Measurements from ENCODE around the gene RPA1. TPM values are rescaled to one million over a fixed set of nuclear protein-coding genes. Genes with fewer than 3 reads are reported as not detected.

RPA1 gene
- total and polyA plus RNA-seq, 2 donors (not counting 1 experiment from before 2014, with no cell fraction given) = 22.3 to 55.4 TPM

DNA sequence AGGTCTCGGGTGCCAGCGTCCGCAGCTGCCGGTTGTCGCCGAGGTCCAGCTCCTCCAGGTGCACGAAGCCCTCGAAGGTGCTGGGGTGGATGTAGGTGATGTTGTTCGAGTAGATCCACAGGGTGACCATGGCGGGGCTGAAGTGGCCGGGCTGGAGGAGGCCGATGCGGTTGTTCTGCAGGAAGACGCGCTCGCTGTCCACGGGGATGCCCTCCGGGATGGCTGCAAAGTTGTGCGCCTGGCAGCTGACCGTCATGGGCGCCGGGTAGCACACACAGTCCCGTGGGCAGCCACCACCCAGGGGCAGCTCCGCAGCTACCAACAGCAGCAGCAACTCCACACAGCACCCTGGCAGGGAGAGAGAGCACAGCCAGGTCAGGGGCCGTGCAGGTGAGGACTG is 107.7 kb downstream of the RPA1 start:
- H3K9me3 ChIP-seq (ENCODE audit: control insufficient read depth, insufficient read depth, low read depth, low read length) = no peaks in the 10 kb centered on the region
- H3K4me3 ChIP-seq (replicated peaks in 1 of 4; ENCODE audit: control extremely low read depth in 1 of 4, insufficient read depth in 1 of 4, low read depth in 3 of 4, low read length in 4 of 4) = no peak overlapping the region
- TF ChIP-seq EZH2 (IDR thresholded peaks at IDR 0.05; ENCODE audit: low read length, missing control alignments) (no peak), CTCF (conservative IDR thresholded peaks at IDR 0.05 in 1 of 2, IDR thresholded peaks at IDR 0.05 in 1 of 2; ENCODE audit: low read depth in 1 of 2, low read length in 2 of 2) (no peak)
- no peaks in the 10 kb centered on the region for H3K4me1 ChIP-seq (ENCODE audit: control insufficient read depth, extremely low read depth, insufficient read depth, low read length)
- H3K79me2 ChIP-seq (ENCODE audit: control insufficient read depth, insufficient read depth, low read length) = no peaks in the 10 kb centered on the region
- H3K27ac ChIP-seq (ENCODE audit: insufficient read depth, low read length) = no peak overlapping the region
- H2AFZ ChIP-seq (ENCODE audit: low read length) = no peak overlapping the region
- peaks cover 5% of the 10 kb centered on the region for H3K27me3 ChIP-seq (ENCODE audit: control insufficient read depth, insufficient read depth, low read length)
- H3K9ac ChIP-seq (ENCODE audit: insufficient read depth, low read length) = no peak overlapping the region
- H4K20me1 ChIP-seq (ENCODE audit: control insufficient read depth, extremely low read depth, insufficient read depth, low read length) = no peaks in the 10 kb centered on the region
- no peaks in the 10 kb centered on the region for H3K36me3 ChIP-seq (ENCODE audit: control insufficient read depth, insufficient read depth, low read length)
- H3K4me2 ChIP-seq (ENCODE audit: extremely low read depth, insufficient read depth, low read length) = no peak overlapping the region
- DNase-seq (ENCODE audit: low read depth in 2 of 2) = no peak

DNA sequence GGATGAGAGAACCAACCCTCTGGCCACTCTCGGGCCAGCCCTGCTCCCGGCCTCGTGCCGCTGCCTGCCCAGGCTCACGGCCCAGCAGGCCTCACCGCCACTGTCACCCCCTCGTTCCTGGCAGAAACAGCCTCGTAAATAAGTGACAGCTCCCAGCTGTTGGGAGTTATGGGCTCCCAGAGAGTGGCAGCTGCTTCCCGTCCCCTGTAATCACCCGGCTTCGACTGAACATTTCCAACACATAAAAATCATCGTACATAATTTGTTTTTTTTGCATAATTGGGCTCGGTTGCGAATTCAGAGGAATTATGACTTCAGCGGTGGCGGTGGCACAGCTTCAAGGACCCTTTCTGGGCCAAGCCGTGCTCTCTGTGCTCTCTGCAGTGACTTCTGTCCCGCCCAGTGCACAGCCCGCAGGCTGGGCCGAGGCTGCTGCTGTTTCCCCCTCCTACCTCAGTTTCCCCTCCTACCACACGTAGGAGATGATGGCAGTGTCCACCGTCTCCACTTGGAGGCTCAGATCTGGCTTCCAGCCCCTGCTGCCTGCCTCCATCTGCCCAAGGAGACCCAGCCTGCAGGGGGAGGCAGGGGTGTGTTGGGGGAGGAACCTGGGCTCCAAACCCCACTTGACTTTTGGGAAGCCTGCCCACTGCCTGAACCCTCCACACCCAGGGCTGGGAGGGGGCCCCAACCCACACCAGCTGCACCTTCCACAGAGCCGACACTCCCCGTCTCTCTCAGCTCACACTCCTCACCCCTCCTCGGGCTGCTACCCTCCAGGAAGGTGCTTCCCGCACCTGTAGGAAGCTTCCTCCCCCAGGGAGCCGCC is 110.4 kb downstream of the RPA1 start:
- Histone ChIP-seq H2AFZ (ENCODE audit: low read length) (no peak overlapping the region), H3K27me3 (ENCODE audit: control insufficient read depth, insufficient read depth, low read length) (peaks cover 5% of the 10 kb centered on the region), H4K20me1 (ENCODE audit: control insufficient read depth, extremely low read depth, insufficient read depth, low read length) (peaks cover 2% of the 10 kb centered on the region), H3K4me3 (replicated peaks in 1 of 4; ENCODE audit: control extremely low read depth in 1 of 4, insufficient read depth in 1 of 4, low read depth in 3 of 4, low read length in 4 of 4) (no peak overlapping the region), H3K9me3 (ENCODE audit: control insufficient read depth, insufficient read depth, low read depth, low read length) (no peaks in the 10 kb centered on the region), H3K27ac (ENCODE audit: insufficient read depth, low read length) (no peak overlapping the region), H3K4me2 (ENCODE audit: extremely low read depth, insufficient read depth, low read length) (no peak overlapping the region), H3K9ac (ENCODE audit: insufficient read depth, low read length) (no peak overlapping the region), H3K4me1 (ENCODE audit: control insufficient read depth, extremely low read depth, insufficient read depth, low read length) (no peaks in the 10 kb centered on the region), H3K36me3 (ENCODE audit: control insufficient read depth, insufficient read depth, low read length) (no peaks in the 10 kb centered on the region), H3K79me2 (ENCODE audit: control insufficient read depth, insufficient read depth, low read length) (no peaks in the 10 kb centered on the region)
- DNase-seq (ENCODE audit: low read depth in 2 of 2) = peak in 1 of 2 donors; percentile 26
- TF ChIP-seq CTCF (conservative IDR thresholded peaks at IDR 0.05 in 1 of 2, IDR thresholded peaks at IDR 0.05 in 1 of 2; ENCODE audit: low read depth in 1 of 2, low read length in 2 of 2) (no peak), EZH2 (IDR thresholded peaks at IDR 0.05; ENCODE audit: low read length, missing control alignments) (peak; percentile 43)

- H4K20me1 ChIP-seq (ENCODE audit: control insufficient read depth, extremely low read depth, insufficient read depth, low read length) = peaks cover 2% of the 10 kb centered on the region
- no peak overlapping the region for H3K9ac ChIP-seq (ENCODE audit: insufficient read depth, low read length)
- H3K9me3 ChIP-seq (ENCODE audit: control insufficient read depth, insufficient read depth, low read depth, low read length) = no peaks in the 10 kb centered on the region
- H3K4me2 ChIP-seq (ENCODE audit: extremely low read depth, insufficient read depth, low read length) = no peak overlapping the region
- no peaks in the 10 kb centered on the region for H3K79me2 ChIP-seq (ENCODE audit: control insufficient read depth, insufficient read depth, low read length)
- no peaks in the 10 kb centered on the region for H3K4me1 ChIP-seq (ENCODE audit: control insufficient read depth, extremely low read depth, insufficient read depth, low read length)
- no peaks in the 10 kb centered on the region for H3K36me3 ChIP-seq (ENCODE audit: control insufficient read depth, insufficient read depth, low read length)
- H3K27me3 ChIP-seq (ENCODE audit: control insufficient read depth, insufficient read depth, low read length) = peaks cover 5% of the 10 kb centered on the region
- H3K27ac ChIP-seq (ENCODE audit: insufficient read depth, low read length) = no peak overlapping the region
- no peak overlapping the region for H2AFZ ChIP-seq (ENCODE audit: low read length)
- TF ChIP-seq CTCF (conservative IDR thresholded peaks at IDR 0.05 in 1 of 2, IDR thresholded peaks at IDR 0.05 in 1 of 2; ENCODE audit: low read depth in 1 of 2, low read length in 2 of 2) (no peak), EZH2 (IDR thresholded peaks at IDR 0.05; ENCODE audit: low read length, missing control alignments) (peak; percentile 3)
- DNase-seq (ENCODE audit: low read depth in 2 of 2) = no peak
- no peak overlapping the region for H3K4me3 ChIP-seq (replicated peaks in 1 of 4; ENCODE audit: control extremely low read depth in 1 of 4, insufficient read depth in 1 of 4, low read depth in 3 of 4, low read length in 4 of 4)
Measured at GRCh38 chr17:1940810-1941185, 111.0 kb downstream of the RPA1 start.
